ENCODE results near the gene ANKFY1. TPM values are rescaled to one million over a fixed set of nuclear protein-coding genes. Genes with fewer than 3 reads are reported as not detected.
A peak's percentile ranks its signal among the peaks of the same experiment; 100 is the strongest.

Gene ANKFY1, protein sequence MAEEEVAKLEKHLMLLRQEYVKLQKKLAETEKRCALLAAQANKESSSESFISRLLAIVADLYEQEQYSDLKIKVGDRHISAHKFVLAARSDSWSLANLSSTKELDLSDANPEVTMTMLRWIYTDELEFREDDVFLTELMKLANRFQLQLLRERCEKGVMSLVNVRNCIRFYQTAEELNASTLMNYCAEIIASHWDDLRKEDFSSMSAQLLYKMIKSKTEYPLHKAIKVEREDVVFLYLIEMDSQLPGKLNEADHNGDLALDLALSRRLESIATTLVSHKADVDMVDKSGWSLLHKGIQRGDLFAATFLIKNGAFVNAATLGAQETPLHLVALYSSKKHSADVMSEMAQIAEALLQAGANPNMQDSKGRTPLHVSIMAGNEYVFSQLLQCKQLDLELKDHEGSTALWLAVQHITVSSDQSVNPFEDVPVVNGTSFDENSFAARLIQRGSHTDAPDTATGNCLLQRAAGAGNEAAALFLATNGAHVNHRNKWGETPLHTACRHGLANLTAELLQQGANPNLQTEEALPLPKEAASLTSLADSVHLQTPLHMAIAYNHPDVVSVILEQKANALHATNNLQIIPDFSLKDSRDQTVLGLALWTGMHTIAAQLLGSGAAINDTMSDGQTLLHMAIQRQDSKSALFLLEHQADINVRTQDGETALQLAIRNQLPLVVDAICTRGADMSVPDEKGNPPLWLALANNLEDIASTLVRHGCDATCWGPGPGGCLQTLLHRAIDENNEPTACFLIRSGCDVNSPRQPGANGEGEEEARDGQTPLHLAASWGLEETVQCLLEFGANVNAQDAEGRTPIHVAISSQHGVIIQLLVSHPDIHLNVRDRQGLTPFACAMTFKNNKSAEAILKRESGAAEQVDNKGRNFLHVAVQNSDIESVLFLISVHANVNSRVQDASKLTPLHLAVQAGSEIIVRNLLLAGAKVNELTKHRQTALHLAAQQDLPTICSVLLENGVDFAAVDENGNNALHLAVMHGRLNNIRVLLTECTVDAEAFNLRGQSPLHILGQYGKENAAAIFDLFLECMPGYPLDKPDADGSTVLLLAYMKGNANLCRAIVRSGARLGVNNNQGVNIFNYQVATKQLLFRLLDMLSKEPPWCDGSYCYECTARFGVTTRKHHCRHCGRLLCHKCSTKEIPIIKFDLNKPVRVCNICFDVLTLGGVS
- 15.3 and 23.8 TPM in 2 replicates for polyA plus RNA-seq (2014; cell fraction: cytosol; rRNA removed)
- polyA plus RNA-seq (2014; cell fraction: nucleus; rRNA removed), result 62.4 and 122 TPM in 2 replicates

- peak; percentile 96 for DNase-seq (ENCODE audit: low spot score)
These were observed at the start of gene ANKFY1 for GRCh38 chr17:4263282-4264215. Gene ANKFY1, minus strand, starts transcription at chr17:4263979. Its CDS starts 38 bp downstream, at chr17:4263941.

GRCh38 chr17:4310354-4311060 lies 46.7 kb upstream of the ANKFY1 start:
- DNase-seq (ENCODE audit: low spot score), result no peak

- no peak for DNase-seq (ENCODE audit: low spot score)
These were observed 46.1 kb upstream of the ANKFY1 start for GRCh38 chr17:4309897-4310296.

- no peak for DNase-seq (ENCODE audit: low spot score)
These were observed 43.6 kb upstream of the ANKFY1 start for GRCh38 chr17:4307179-4307930.

DNA sequence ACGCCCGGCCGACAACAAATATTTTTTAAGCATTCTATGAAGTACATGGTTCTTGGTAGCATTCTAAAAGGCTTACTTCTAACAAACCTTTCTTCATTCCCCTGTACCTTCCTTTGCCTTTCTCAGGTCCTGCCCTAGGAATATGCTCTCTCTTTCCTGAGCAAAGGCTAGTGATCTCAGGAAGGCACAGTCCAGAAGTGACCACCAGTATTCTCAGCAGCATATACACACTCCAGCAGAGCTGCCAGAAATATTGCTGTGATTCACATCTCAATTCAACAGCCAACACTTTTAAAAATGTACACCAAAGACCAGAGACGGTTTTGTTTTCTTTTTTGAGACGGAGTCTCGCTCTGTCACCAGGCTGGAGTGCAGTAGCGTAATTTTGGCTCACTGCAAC lies 41.4 kb upstream of the ANKFY1 start:
- DNase-seq (ENCODE audit: low spot score), result no peak

GRCh38 chr17:4304417-4305027 lies 40.7 kb upstream of the ANKFY1 start:
- DNase-seq (ENCODE audit: low spot score), result peak; percentile 45

DNA sequence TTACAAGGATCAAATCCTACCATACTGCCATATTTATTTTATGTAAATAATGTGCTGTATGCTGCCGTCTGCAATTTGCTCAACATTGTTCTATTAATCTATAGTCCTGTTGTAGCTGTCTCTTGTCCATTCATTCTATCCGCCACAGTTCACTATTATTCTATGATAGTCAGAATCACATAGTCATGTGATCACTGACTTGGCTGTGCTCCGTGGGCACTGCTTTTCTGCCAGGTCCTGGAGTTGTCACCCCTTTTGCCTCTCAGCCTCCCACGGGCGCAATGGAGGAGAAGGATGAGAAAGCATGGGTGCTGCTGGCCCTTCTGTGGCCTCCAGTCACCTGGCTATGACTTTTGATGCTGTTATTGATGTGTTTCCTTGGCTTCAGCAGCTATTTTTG lies 37.3 kb upstream of the ANKFY1 start:
- DNase-seq (ENCODE audit: low spot score), result no peak

- no peak for DNase-seq (ENCODE audit: low spot score)
These were observed 33.6 kb upstream of the ANKFY1 start for GRCh38 chr17:4297351-4297750.

- DNase-seq (ENCODE audit: low spot score), result no peak
These were observed 31.9 kb upstream of the ANKFY1 start for GRCh38 chr17:4295686-4296085.

- DNase-seq (ENCODE audit: low spot score), result no peak
These were observed 29.8 kb upstream of the ANKFY1 start for GRCh38 chr17:4293572-4293971.

- no peak for DNase-seq (ENCODE audit: low spot score)
These were observed 23.9 kb upstream of the ANKFY1 start for GRCh38 chr17:4287710-4288109.

DNA sequence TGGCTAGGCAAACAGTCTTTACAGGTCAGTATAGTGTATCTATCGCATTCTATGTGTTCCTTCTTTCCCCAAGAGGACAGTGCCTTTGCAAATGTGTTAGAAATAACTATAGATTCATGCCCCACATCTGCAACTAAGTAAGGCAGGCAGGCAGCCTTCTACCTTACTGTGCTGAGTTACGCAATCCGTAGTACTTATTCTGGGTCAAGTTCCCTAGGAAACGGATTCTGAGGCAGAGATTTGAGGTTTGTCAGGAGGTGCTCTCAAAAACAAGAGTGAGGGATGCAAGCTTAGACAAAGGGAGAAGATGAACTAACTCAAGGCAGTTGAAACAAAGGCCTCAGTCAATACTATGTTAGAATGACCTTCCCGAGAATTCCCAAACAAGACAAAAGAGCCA lies 12.7 kb upstream of the ANKFY1 start:
- DNase-seq (ENCODE audit: low spot score), result no peak

DNA sequence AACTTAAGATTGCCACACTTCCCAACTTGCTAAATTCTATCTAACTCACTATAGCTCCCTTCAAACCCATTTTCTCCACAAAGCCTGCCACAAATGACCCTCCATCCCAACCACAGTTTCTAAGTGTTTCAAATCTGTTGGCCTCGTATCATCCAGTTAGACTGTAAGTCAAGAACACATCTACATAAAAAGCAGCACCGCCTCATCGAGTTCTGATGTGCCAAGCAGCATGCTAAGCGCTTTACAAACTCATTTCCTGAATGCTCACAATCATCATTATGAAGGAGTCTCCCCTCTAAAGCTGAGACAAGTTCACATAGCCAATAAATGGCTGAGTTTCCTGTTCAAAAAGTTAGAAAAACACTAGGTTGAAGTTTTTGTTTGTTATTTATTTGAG lies 9.2 kb upstream of the ANKFY1 start:
- no peak for DNase-seq (ENCODE audit: low spot score)

DNA sequence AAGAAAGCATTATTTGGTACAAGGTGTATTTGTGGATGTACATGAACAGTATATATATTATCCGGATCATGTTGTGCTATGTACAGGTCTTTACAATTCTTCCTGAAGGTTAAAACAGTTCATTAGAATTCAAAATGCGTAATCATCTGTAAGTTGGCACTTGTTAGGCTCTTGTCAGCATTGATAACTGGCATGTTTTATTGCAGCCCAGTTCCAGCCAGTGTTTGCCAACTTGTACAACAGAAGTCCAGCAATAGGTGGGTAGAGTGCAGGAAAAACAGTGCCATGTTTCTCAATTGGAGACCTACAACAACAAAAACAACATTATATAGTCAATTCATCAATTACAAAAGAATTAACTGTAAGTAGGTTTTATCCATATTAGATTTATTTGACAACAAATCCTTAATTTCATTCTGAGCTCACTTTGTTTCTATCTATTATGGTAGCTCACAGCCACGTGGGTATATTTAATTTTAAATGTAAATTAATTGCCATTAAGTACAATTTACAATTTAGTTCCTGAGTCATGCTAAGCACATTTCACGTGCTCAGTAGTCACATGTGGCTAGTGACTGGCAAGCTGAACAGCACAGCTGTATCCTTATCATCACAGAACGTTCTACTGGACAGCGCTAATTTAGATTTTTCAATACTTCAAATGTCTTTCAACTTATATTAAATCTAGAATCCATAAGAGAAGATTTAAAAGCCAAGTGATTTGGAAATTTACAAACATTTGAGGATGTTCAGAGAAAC lies 8.6 kb upstream of the ANKFY1 start:
- DNase-seq (ENCODE audit: low spot score), result no peak

GRCh38 chr17:4270736-4271135 lies 7.0 kb upstream of the ANKFY1 start:
- no peak for DNase-seq (ENCODE audit: low spot score)

GRCh38 chr17:4269915-4270314 lies 6.1 kb upstream of the ANKFY1 start:
- DNase-seq (ENCODE audit: low spot score), result no peak

DNA sequence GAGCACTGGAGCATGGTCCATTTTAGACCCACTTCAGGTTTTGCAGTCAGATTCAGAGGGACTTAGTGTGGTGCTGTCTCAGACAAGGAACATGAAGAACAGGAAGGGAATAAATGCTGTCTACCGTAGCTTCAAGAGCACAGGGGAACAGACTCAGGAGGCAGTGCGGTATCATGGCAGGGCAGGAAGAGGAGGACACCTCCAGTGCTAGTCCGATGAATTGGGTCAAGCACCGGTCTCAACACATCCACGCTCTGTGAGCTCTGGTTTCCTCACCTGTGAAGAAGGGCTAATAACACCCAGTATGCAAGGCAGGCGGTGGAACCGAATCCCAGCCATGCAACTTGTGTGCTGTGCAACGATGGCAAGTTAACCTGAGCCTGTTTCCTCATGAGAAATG lies 3.6 kb upstream of the ANKFY1 start:
- DNase-seq (ENCODE audit: low spot score), result no peak

DNA sequence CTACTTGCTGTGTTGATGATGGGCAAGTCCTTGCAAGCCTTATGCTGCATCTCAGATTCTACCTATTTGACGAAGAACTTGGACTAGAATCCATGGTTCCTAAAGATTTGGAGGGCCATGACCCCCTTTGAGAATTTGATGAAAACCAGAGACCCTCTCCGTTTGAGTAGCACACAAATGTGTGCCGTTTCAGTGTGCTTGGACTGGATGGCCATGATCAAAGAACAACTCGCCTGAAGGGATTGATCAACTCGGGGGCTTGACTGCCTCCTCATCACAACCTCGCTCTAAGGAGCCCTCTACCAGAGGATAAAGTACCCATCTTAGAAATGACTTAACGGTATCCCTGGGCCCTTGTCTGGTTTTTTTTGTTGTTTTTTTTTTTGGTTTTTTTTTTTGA lies 2.8 kb upstream of the ANKFY1 start:
- no peak for DNase-seq (ENCODE audit: low spot score)
